Lower lobe of right lung (tissue), 2 donors: ENCODE data around the gene RABGGTA. TPM values are rescaled to one million over a fixed set of nuclear protein-coding genes. Genes with fewer than 3 reads are reported as not detected.

ENCODE experiments used
- ATAC-seq, 2 donors: fragments of 200-7000 bp; cut with Tn5 transposase; one replicate each; pipeline ENCODE4 v1.9.1; 2020 to 2022; ENCODE audit warnings: mild to moderate bottlenecking in 2 of 2, moderate library complexity in 2 of 2
- DNase-seq: peaks from one replicate; pipeline ENCODE4 v3.0.0-alpha.2; 2020
- H3K27ac ChIP-seq: fragments of 200-600 bp; one replicate; pipeline ENCODE4 v1.8.0; 2022
- H3K27me3 ChIP-seq: fragments of 200-600 bp; one replicate; pipeline ENCODE4 v1.8.0; 2022; ENCODE audit warnings: low read depth
- H3K36me3 ChIP-seq: fragments of 200-600 bp; one replicate; pipeline ENCODE4 v1.8.0; 2022; ENCODE audit warnings: mild to moderate bottlenecking
- H3K4me1 ChIP-seq: fragments of 200-600 bp; one replicate; pipeline ENCODE4 v1.8.0; 2022
- H3K4me3 ChIP-seq: fragments of 200-600 bp; one replicate; pipeline ENCODE4 v1.8.0; 2022; ENCODE audit warnings: mild to moderate bottlenecking
- H3K9me3 ChIP-seq: fragments of 200-600 bp; one replicate; pipeline ENCODE4 v1.8.0; 2022
- CTCF ChIP-seq: fragments of 200-600 bp; IDR thresholded peaks from one replicate; pipeline ENCODE4 v1.8.0; 2022; ENCODE audit warnings: antibody characterized with exemption, mild to moderate bottlenecking
- intact Hi-C: fragments of 100-400 bp; cut with DNase I; formaldehyde crosslinking; loops from one replicate; pipeline ENCODE4 v1.11.0; 2022
- total RNA-seq: library from RNA; stranded (reverse); fragmentation: NEBNext Ultra II Directional; extraction: Animal tissue kit (Norgen Biotek cat#: 25700); gene quantifications from one replicate; pipeline ENCODE4 v1.2.1, GENCODE V29; 2021
- donor health status: DM: no; HTN: yes; CAD: no; lungs with severe emphysema.

Gene RABGGTA
- total RNA-seq, 1 donor from 2014 or later = 50.4 TPM

- no peak for ATAC-seq
- no peak overlapping the region for H3K27ac ChIP-seq
- intact Hi-C loops = loop anchor here (10.0 kb wide), 1 partner anchor 47 kb away; the partner anchor contains the start of gene TINF2
These were observed 20.2 kb upstream of the RABGGTA start for GRCh38 chr14:24291446-24292117.

GRCh38 chr14:24290746-24291145 lies 19.3 kb upstream of the RABGGTA start:
- DNase-seq = no peak
- H3K36me3 ChIP-seq = peaks cover 66% of the 10 kb centered on the region
- no peak overlapping the region for H3K4me3 ChIP-seq

More at GRCh38 chr14:24291446-24292117, 20.2 kb upstream of the RABGGTA start:
- Histone ChIP-seq H3K4me1 (peaks cover 2% of the 10 kb centered on the region), H3K9me3 (no peaks in the 10 kb centered on the region), H3K27me3 (no peaks in the 10 kb centered on the region), H3K36me3 (peaks cover 75% of the 10 kb centered on the region), H3K4me3 (no peak overlapping the region)
- no peak for TF ChIP-seq CTCF
- DNase-seq = no peak

GRCh38 chr14:24289649-24290280 lies 18.4 kb upstream of the RABGGTA start:
- TF ChIP-seq CTCF = no peak
- Histone ChIP-seq H3K4me1 (no peaks in the 10 kb centered on the region), H3K27me3 (no peaks in the 10 kb centered on the region), H3K4me3 (no peak overlapping the region), H3K9me3 (no peaks in the 10 kb centered on the region), H3K27ac (no peak overlapping the region), H3K36me3 (peaks cover 56% of the 10 kb centered on the region)
- intact Hi-C loops = loop anchor here (10.0 kb wide), 1 partner anchor 45 kb away; the partner anchor contains the start of gene TINF2
- ATAC-seq (no peak), DNase-seq (no peak)

More at GRCh38 chr14:24290746-24291145, 19.3 kb upstream of the RABGGTA start:
- Histone ChIP-seq H3K27ac (no peak overlapping the region), H3K9me3 (no peaks in the 10 kb centered on the region), H3K27me3 (no peaks in the 10 kb centered on the region), H3K4me1 (no peaks in the 10 kb centered on the region)
- TF ChIP-seq CTCF = no peak
- intact Hi-C loops = loop anchor here (10.0 kb wide), 1 partner anchor 46 kb away; the partner anchor contains the start of gene TINF2
- no peak for ATAC-seq

- TF ChIP-seq CTCF = no peak
- no peak for ATAC-seq
These were observed 15.6 kb upstream of the RABGGTA start for GRCh38 chr14:24286996-24287395.

GRCh38 chr14:24285351-24285750 lies 14.0 kb upstream of the RABGGTA start:
- no peak for ATAC-seq
- Histone ChIP-seq H3K4me1 (peaks cover 15% of the 10 kb centered on the region), H3K9me3 (no peaks in the 10 kb centered on the region), H3K27ac (no peak overlapping the region), H3K4me3 (no peak overlapping the region), H3K36me3 (peaks cover 12% of the 10 kb centered on the region), H3K27me3 (no peaks in the 10 kb centered on the region)
- no peak for TF ChIP-seq CTCF
- DNase-seq = no peak
- intact Hi-C loops = no loop called here

More at GRCh38 chr14:24286996-24287395, 15.6 kb upstream of the RABGGTA start:
- intact Hi-C loops = no loop called here
- Histone ChIP-seq H3K36me3 (peaks cover 29% of the 10 kb centered on the region), H3K4me1 (peaks cover 9% of the 10 kb centered on the region), H3K4me3 (no peak overlapping the region), H3K9me3 (no peaks in the 10 kb centered on the region), H3K27ac (no peak overlapping the region), H3K27me3 (no peaks in the 10 kb centered on the region)
- DNase-seq = no peak
